ENCODE measurements around the gene HDAC4.

The HDAC4 gene

GRCh38 chr2:239401067-239401880, 454 bp upstream of the HDAC4 start:
- TF ChIP-seq EGR1 (IDR thresholded peaks at IDR 0.05) = no peak; the same call in 1 of the 2 replicates
- no peak for TF ChIP-seq RAD21 (IDR thresholded peaks at IDR 0.05; ENCODE audit: low read depth)
- TF ChIP-seq CREB1 (IDR thresholded peaks at IDR 0.05; ENCODE audit: low read depth) = peak; percentile 40
- no peak for TF ChIP-seq FOXM1 (IDR thresholded peaks at IDR 0.05; ENCODE audit: borderline replicate concordance, low read depth)
- TF ChIP-seq MAX (IDR thresholded peaks at IDR 0.05) = peak; percentile 98
- TF ChIP-seq TAF1 (IDR thresholded peaks at IDR 0.05; ENCODE audit: low read depth) = peak; percentile 95
- TF ChIP-seq REST (IDR thresholded peaks at IDR 0.05; ENCODE audit: low read depth) = 0 out of 2 replicates have a peak, but pooled peaks have one; percentile 27
- TF ChIP-seq TEAD4 (IDR thresholded peaks at IDR 0.05) = no peak; the same call in none of the 2 replicates
- peak; percentile 43; the same call in 1 of the 2 replicates for TF ChIP-seq TCF12 (IDR thresholded peaks at IDR 0.05; ENCODE audit: low read depth)
- no peak for TF ChIP-seq CEBPB (IDR thresholded peaks at IDR 0.05)
- TF ChIP-seq NFIC (IDR thresholded peaks at IDR 0.05) = peak; percentile 51
- TF ChIP-seq EP300 (IDR thresholded peaks at IDR 0.05; ENCODE audit: borderline replicate concordance) = no peak
- peak; percentile 99 for TF ChIP-seq USF1 (IDR thresholded peaks at IDR 0.05)
- TF ChIP-seq YY1 (IDR thresholded peaks at IDR 0.05; ENCODE audit: low read depth) = peak; percentile 99
- 0 out of 2 replicates have a peak, but pooled peaks have one; percentile 42 for TF ChIP-seq ZBTB7A (IDR thresholded peaks at IDR 0.05; ENCODE audit: low read depth)

GRCh38 chr2:239399921-239400595, 762 bp downstream of the HDAC4 start:
- TF ChIP-seq YY1 (IDR thresholded peaks at IDR 0.05; ENCODE audit: low read depth) (no peak), USF1 (IDR thresholded peaks at IDR 0.05) (no peak), TAF1 (IDR thresholded peaks at IDR 0.05; ENCODE audit: low read depth) (no peak), TCF12 (IDR thresholded peaks at IDR 0.05; ENCODE audit: low read depth) (no peak), CEBPB (IDR thresholded peaks at IDR 0.05) (no peak), MAX (IDR thresholded peaks at IDR 0.05) (no peak), TEAD4 (IDR thresholded peaks at IDR 0.05) (no peak)

GRCh38 chr2:239399433-239399920, 1.3 kb downstream of the HDAC4 start:
- TF ChIP-seq REST (IDR thresholded peaks at IDR 0.05; ENCODE audit: low read depth) = no peak
- TF ChIP-seq CEBPB (IDR thresholded peaks at IDR 0.05) = no peak
- TF ChIP-seq RAD21 (IDR thresholded peaks at IDR 0.05; ENCODE audit: low read depth) = no peak
- peak; percentile 86 for TF ChIP-seq NFIC (IDR thresholded peaks at IDR 0.05)
- TF ChIP-seq MAX (IDR thresholded peaks at IDR 0.05) = no peak

GRCh38 chr2:239398521-239398921, 2.3 kb downstream of the HDAC4 start:
- TF ChIP-seq NFIC (IDR thresholded peaks at IDR 0.05) (no peak), TAF1 (IDR thresholded peaks at IDR 0.05; ENCODE audit: low read depth) (no peak), YY1 (IDR thresholded peaks at IDR 0.05; ENCODE audit: low read depth) (no peak), FOXM1 (IDR thresholded peaks at IDR 0.05; ENCODE audit: borderline replicate concordance, low read depth) (no peak), ZBTB7A (IDR thresholded peaks at IDR 0.05; ENCODE audit: low read depth) (no peak), TCF12 (IDR thresholded peaks at IDR 0.05; ENCODE audit: low read depth) (no peak), CREB1 (IDR thresholded peaks at IDR 0.05; ENCODE audit: low read depth) (no peak), EGR1 (IDR thresholded peaks at IDR 0.05) (no peak), USF1 (IDR thresholded peaks at IDR 0.05) (no peak), REST (IDR thresholded peaks at IDR 0.05; ENCODE audit: low read depth) (no peak), EP300 (IDR thresholded peaks at IDR 0.05; ENCODE audit: borderline replicate concordance) (no peak), CEBPB (IDR thresholded peaks at IDR 0.05) (no peak), MAX (IDR thresholded peaks at IDR 0.05) (no peak)

Measured in Ishikawa (cell line).